HG02763 (cell line): ENCODE measurements around the gene LSP1.

Experiments used
- ATAC-seq: cut with Tn5 transposase; IDR thresholded peaks from one replicate; pipeline ENCODE4 v1.9.1; 2021; ENCODE audit warnings: mild to moderate bottlenecking, moderate library complexity; ENCODE audit not compliant: unreplicated experiment

LSP1 gene

DNA sequence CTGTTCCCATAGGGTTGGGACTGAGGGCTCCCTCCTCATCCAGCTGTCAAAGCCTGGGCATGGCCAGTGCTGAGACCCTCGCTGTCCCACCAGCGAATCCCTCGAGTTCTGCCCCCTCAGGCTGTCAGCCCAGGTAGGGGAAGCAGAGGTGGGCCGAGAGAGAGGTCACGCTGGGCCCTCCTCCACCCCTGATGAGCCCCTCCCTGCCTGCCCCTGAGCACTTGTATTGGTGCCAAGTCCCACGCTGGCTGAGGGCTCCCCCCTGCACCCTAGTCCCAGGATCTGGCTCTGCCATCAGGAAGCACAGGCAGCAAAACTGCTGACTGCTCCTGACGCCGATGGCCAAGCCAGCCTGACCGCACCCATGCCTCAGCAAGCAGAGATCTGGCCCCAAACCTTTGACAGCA is 35.5 kb downstream of the LSP1 start:
- ATAC-seq: no peak

- no peak for ATAC-seq
Observed at GRCh38 chr11:1888811-1889210, 35.9 kb downstream of the LSP1 start.

DNA sequence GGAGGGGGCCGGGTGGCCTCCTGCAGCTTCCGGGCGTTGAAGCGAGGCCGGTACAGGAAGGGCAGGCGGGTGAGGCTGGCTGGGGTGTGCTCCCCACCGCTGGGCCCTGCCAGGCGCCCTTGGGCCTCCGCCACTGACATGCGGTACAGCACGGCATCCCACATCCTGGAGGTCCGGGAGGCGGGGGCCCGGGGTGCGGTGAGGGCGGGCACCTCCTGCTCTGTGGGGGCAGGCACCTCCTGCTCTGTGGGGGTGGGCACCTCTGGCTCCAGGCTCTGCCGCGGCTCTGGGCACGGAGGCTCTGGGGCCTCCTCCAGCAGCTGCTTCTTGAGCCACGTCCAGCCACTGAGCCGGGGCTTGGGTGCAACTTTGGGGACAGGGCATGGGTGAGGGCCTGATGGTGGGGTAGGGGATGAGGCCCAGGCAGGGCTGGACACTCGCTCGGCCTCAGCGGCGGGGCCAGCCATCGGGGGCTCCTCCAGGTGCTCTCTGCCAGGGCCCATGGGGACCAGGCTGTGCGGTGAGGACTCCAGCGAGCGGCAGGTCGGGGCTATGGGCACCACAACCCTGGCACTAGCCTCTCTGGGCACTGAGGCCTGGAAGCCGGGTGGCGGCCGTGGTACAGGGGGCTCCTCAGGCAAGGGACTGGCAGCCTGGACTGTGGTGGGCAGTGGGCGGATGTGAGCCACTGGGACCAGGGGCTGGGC is 36.5 kb downstream of the LSP1 start:
- ATAC-seq: no peak

GRCh38 chr11:1889941-1890855 is 37.3 kb downstream of the LSP1 start:
- no peak for ATAC-seq

DNA sequence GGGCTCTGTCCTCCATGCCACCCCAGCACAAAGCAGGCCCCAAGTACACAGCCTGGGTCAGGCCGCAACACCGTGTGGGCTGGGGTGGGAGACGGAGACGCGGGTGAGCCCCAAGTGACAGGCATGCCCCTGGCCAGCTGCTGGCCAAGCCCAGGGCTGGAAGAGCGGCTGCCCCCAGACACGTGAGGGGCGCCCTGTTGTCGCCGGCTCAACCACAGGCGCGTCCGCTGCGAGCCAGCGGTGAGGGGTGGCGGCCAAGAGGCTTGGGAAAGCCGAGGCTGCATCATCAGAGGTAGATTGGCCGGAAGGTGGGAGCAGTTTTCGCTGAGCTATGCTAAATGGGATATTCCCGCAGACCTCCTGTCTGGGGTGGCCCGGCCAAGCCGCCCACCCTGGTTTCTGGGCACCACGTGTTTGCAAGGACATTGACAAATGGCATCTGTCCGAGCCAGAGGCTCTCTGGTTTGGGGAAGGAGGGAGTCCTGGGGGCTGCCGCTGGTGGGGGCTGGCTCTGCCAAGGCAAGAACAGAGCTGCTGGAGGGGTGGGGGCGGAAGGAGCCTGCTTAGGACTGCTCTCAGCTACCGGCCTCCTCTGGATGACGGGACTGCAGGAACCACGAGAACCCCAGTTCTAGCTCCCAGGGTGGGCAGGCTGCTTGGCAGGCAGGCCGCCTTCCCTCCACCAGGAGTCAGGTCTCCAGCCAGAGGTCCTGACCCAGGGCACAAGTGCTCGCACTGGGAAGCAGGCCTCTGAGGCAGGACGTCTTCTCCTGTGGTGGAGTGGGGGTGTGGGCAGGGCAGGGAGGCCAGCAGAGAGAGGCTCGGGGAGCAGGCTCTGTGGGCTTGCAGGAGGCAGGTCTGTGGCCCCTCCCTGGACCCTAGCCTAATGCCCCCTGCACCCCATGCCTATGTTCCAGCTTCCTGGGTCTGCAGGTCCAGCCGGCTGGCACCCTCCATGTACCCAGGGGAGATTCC is 38.3 kb downstream of the LSP1 start:
- no peak for ATAC-seq

DNA sequence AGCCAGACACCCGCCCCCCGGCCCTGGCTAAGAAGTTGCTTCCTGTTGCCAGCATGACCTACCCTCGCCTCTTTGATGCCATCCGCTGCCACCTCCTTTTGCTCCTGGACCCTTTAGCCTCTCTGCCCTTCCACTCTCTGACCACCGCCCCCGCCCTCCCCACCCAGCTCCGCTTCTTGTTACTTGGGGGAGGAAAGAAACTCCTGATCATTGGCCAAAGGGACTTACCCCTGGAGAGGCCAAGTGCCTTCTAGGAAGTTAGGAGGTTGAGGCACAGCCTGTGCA is 38.9 kb downstream of the LSP1 start, which contains the start of gene PRR33:
PRR33 (minus strand) TSS at position 65 of the 285 bp plus-strand sequence. CDS start 1,311 bp downstream, outside the sequence.
- ATAC-seq: no peak

DNA sequence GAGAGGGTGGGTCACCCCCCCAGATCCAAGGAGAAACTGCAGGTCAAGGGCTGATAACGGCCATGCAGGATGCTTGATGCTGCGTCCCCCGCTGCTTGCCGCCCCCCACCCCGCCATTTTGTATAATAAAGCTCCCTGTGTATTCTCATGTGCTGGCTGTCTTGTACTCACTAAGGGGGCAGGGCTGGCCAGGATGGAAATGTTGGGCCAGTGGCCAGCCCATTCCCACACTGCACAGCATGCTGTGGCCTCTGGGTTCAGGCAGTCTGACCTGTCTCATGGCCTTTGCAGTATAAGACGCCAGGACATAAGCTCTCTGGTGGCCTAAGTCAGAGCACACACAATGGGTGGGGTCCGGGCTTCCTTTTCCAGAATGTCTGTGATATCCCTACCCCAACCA is 39.2 kb downstream of the LSP1 start:
- no peak for ATAC-seq

GRCh38 chr11:1892558-1892957 is 39.7 kb downstream of the LSP1 start:
- no peak for ATAC-seq

GRCh38 chr11:1893581-1894359 is 40.9 kb downstream of the LSP1 start:
- no peak for ATAC-seq

- no peak for ATAC-seq
Observed at GRCh38 chr11:1894759-1895158, 41.9 kb downstream of the LSP1 start.

DNA sequence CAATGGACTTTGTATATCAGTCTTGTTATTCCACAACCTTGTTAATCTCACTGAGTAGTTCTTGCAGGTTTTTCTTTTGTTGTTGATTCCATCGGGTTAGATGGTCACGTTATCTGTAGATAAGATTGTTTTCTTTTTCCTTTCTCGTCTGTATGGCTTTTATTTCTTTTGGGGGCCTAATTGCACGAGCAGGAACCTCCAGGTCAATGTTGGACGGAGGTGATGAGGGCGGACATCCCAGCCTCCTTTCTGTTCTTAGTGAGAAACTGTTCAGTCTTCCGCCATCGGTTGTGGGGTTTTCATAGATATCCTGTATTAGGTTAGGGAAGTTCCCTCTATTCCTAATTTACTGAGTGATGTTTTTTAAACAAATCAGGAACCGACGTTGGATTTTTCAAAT is 43.6 kb downstream of the LSP1 start:
- no peak for ATAC-seq

DNA sequence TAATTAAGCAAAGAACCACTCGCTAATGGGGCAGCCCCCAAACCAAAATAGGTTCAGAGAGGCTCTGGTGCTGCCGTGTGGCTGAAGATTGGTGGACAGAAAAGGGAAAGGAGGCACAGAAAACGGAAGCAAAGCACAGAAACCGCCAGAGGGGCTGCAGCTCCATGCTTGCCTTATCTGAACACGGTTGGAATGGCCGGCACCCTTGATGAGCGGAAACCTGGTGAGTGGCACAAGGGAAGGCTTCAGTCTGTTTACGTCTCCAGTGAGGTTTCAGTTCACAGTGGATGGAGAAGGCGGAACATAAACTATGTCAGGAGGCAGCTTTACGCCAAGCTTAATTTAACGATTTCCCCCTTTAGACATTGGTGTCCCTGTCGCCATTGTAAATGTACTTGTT is 44.0 kb downstream of the LSP1 start:
- ATAC-seq: no peak

- no peak for ATAC-seq
Observed at GRCh38 chr11:1899090-1899489, 46.2 kb downstream of the LSP1 start.

- ATAC-seq: no peak
Observed at GRCh38 chr11:1899686-1900085, 46.8 kb downstream of the LSP1 start.

GRCh38 chr11:1906181-1906580 is 53.3 kb downstream of the LSP1 start:
- no peak for ATAC-seq

GRCh38 chr11:1906611-1907423 is 53.9 kb downstream of the LSP1 start:
- ATAC-seq: no peak

DNA sequence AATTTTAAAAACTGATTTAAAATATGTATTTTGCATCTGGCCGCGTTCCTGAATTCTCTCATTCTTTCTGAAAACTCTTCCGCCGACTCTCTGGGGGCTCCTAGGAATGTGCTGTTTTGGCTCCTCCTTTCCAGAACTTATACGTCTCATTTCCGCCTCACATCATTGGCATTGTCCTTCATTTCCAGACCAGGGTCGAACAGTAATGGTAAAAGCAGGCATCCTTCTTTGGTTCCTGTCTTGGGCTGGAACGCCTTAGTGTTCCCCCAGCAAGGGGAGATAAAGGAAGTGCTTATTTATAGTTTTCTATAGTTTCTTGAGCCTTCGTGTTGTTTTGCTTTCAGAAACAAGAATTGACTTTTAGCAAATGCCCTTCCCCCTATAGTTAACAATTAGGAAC is 55.7 kb downstream of the LSP1 start:
- no peak for ATAC-seq

DNA sequence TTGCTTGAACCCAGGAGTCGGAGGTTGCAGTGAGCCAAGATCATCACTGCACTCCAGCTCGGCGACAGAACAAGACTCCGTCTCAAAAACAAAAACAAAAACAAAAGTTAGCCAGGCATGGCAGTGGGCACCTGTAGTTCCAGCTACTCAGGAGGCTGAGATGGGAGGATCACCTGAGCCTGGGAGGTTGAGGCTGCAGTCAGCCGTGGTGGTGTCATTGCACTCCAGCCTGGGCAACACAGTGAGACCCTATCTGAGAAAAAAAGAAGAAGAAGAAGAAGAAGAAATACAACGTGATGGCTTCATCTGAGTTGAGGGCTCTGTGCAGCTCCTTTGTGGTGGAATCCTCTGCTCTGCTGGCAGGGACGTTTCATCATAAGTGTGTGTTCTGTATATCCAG is 56.6 kb downstream of the LSP1 start:
- ATAC-seq: no peak

GRCh38 chr11:1912289-1912878 is 59.5 kb downstream of the LSP1 start:
- ATAC-seq: no peak
